GM18508 (cell line): ENCODE data around the gene SELENOM.

Experiments
- ATAC-seq: cut with Tn5 transposase; IDR thresholded peaks from one replicate; pipeline ENCODE4 v1.9.1; 2021; ENCODE audit warnings: moderate number of reproducible peaks; ENCODE audit not compliant: insufficient read depth, unreplicated experiment

Gene SELENOM

DNA sequence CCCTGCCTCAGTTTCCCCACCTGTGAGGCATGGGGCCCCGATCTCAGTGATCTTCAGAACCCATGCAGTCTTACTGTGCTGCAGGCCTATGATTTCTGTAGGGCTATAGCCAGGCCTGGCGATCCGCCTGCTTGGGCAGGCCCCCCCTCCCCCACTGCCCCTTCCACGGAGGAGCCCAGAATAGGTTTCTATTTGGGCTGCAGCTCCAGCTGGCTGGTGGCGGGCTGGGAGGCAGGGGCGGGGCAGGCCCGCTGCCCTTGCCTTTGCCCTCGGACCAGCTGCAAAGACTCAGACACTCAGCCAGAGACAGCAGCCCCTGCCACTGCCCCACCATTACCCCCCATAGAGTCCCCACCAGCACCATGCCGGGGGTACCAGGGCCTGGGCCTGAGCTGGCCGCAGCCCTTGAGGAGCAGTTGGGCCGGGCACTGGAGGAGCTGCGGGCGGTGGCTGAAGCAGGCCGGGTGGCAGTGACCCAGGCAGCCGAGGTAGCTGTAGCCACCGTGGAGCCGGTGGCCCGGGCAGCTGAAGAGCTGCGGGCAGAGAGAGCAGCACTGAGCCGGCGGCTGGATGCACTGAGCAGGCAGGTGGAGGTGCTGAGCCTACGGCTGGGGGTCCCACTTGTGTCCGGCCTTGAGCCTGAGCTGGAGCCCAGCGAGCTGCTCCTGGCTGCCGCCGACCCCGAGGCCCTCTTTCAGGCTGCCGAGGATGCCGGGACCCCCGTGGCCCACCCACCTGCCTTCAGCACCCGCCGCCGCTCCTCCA, 14.1 kb downstream of the SELENOM start:
- no peak for ATAC-seq

DNA sequence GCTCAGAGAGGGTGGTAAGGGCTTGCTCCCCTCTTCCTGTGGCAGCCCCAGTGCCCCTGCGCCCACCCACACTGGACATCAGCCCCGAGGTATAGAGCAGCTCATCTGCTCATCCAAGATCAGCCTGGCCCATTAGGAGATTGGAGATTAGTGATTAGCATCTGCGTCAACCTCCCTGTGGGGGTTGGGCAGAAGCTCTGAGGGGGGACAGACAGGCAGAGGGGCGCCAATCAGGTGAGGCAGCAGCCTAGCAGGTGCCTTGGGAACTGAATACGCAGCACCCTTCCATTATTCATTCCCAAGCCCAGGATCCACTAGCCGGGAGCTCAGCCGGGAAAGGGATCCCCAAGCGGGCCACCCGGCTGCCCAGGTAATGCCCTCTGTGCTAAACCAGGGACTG, 15.2 kb downstream of the SELENOM start:
- ATAC-seq = no peak

DNA sequence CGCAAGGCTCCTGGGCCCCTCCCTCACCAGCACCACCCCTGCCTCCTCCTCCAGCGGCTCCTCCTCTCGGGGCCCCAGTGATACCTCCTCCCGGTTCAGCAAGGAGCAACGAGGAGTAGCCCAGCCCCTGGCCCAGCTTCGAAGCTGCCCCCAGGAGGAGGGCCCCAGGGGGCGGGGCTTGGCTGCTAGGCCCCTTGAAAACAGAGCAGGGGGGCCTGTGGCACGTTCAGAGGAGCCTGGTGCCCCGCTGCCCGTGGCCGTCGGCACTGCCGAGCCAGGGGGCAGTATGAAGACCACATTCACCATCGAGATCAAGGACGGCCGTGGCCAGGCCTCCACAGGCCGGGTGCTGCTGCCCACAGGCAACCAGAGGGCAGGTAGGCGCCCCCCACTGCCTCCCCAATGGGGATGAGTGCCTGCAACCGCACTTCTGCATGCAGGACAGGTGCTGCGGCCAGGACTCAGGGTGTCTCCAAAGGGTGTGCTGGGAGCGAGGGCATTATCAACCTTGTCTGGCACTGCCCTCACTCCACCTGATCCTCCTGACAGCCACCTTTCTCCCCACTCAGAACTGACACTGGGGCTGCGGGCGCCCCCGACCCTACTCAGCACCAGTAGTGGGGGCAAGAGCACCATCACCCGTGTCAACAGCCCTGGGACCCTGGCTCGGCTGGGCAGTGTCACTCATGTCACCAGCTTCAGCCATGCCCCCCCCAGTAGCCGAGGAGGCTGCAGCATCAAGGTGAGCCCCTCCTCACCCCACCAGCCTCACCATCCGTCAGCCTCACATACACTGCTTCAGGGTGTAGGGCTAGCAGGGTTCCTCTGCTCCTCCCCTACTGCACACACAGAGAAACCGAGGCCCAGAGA, 16.0 kb downstream of the SELENOM start:
- no peak for ATAC-seq

DNA sequence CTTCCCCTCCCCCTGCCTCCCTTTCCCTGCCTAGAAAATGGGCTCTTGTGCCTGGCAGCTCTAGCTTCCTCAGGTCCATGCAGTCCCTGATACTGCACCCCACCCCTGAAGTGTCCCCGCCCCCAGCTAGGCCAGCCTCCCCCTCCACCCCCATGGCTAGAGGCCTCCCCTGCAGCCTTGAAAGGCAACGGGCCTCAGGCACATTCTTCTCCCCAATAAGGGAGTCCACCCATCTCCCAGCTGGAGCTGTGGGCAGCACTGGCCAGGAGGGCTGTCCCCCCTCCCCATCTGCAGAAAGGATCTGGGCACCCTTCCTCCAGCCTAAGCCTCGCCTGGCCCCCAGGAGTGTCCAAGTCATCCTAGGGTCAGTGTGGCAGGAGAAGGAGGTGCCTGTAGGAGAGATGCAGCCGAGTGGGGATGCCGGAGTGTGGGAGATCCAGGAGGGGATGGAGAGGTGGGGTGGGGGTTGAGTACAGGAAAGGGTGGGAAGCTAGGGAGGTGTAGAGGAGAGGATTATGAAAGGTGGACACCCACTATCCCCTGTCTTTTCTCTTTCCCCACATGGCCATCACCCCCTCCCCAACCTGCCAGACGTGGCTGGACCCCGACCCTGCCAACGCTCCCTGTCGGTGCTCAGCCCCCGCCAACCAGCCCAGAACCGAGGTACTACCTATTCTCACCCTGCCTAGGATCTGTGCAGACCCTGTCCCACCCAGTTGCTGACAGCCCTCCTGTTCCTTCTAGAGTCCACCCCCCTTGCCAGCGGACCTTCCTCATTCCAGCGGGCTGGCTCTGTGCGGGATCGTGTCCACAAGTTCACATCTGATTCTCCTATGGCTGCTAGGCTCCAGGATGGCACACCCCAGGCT, 16.9 kb downstream of the SELENOM start:
- no peak for ATAC-seq

DNA sequence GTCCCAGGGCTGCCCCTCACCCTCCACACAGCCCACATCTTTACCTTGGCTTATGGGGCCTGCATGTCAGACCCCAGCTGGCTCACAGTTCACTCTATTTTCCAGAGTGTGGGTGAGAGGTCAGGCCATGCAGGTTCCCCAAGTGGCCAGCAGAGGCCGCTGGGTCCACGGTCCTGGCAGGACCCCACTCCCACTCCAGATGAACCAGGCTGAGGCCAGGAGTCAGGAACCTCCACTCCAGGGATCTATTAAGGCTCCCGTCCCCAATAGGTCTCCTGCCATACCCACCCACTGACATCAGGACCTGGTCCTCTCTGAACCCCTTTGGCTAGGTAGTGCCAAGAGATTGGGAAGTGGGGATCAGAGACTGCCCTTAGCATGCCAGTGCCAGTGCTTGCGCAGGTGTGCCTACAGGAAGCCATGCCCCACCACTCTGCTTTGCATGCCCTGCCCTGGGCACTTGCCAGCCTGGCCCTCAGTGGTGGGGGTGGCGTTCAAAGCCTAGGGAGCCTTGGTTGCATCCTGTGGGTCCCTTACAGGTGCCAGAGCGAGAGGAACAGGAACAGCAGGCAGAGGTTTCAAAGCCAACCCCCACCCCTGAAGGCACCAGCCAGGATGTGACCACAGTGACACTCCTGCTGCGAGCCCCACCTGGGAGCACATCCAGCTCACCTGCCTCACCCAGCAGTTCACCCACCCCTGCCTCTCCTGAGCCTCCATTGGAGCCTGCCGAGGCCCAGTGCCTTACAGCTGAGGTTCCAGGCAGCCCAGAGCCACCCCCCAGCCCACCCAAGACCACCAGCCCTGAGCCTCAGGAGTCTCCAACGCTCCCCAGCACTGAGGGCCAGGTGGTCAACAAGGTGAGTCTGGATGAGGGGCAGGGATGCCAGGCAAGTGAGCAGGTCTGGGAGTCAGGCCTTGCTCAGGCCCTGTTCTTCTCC, 17.9 kb downstream of the SELENOM start:
- ATAC-seq = no peak

DNA sequence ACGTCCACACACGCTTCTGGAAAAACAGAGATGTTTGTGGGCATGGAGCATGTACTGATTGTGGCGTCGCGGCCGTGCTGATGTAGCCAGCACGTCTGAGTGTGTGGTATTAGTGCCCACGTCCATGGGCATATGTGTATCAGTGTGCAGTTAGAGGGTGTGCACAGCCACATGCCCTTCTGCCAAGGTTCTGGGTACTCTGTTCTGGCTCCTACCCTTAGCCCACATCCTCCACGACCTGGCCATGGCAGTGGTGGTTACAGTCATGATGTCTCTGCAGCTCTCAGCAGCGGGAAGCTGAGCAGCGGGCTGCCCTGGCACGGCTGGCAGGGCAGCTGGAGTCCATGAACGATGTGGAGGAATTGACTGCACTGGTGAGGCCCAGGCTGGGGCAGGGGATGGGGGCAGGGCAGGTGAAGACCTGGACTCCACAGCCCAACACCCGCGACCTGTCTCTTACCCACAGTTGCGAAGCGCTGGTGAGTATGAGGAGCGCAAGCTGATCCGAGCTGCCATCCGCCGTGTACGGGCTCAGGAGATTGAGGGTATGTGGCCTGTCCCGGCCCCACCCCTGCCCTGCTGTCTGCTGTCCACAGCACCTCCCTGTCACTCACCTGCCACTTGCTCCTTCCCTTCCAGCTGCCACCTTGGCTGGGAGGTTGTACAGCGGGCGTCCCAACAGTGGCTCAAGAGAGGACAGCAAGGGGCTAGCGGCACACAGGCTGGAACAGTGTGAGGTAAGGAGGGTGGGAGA, 19.0 kb downstream of the SELENOM start:
- ATAC-seq = no peak

DNA sequence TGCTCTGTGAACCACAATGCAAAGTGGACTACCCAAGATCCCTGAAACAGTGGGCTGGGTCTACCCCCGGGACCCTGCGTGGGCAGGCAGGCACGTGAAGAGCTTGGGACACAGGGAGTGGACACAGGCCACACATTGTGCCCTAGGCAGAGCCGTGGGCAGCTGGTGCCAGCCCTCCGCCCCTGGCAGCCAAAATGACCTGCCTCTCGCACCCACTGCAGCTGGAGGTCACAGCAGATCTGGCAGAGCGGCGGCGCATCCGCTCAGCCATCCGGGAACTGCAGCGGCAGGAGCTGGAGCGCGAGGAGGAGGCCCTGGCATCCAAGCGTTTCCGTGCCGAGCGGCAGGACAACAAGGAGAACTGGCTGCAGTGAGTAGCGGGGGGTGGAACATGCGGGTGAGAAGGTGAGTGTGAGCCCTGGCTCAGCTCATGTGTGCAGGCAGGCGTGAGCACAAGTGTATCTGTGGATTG, 19.6 kb downstream of the SELENOM start:
- ATAC-seq = no peak

DNA sequence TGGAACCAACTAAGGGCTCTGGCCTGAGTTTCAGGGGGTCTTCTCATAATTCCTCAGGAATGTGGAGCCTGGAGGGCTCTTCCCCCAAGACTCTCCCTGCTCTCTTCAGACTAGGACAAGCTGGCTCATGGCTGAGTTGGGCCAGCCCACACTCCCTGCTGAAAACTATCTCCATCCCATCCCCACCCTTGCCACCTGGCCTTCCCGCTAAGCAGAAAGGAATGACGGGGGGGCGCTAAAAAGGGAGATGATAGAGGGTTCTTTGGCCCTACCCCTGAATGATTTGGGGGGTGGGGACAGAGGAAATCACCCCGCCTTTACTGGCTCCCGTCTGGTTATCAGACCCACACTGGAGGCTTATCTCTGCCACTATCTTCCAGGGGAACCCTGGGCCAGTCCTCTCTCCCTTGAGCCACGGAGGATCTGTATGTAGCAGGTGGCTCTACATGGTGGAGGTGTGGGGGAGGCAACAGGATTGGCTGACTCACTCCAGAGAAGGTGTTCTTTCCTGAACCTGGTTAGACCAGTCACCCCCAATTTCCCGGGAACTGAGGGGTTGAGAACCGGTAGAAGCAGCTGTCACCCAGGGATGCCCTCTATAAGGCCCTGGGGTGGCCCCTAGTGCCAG, 20.6 kb downstream of the SELENOM start:
- no peak for ATAC-seq

DNA sequence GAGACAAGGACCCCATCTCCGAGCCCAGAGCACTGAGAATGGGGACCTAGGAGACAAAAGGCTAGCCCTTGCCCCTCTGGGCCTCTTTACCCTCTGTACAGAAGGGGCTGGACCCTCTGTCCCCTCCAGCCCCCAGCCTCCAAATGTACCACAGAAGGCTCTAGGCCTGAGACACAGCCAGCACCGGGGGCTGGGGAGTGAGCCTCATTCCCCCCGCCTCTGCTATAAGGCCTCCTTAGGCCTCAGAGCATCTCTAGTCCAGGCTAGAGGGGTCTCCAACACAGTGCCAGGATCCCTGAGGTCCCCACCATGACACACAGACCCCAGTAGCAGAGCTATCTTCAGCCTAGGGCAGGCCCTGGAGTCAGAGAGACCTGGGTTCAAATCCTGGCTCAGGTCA, 21.4 kb downstream of the SELENOM start:
- ATAC-seq = no peak

DNA sequence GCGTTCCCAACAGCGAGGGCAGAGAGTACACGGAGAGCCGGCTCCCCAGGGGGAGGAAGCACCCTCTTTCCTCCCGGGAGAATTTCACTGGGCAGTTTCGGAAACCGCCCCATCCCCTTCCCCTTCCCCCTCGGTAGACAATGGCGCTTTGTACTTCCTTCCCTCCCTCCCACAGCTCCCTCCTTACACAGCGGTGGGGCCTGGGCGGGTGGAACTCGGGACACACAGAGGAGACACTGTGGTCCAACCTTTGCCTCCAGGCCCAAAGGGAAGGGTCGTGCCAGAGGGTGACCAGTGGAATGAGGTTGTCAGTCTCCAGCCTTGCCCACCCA, 21.9 kb downstream of the SELENOM start:
- ATAC-seq = no peak

DNA sequence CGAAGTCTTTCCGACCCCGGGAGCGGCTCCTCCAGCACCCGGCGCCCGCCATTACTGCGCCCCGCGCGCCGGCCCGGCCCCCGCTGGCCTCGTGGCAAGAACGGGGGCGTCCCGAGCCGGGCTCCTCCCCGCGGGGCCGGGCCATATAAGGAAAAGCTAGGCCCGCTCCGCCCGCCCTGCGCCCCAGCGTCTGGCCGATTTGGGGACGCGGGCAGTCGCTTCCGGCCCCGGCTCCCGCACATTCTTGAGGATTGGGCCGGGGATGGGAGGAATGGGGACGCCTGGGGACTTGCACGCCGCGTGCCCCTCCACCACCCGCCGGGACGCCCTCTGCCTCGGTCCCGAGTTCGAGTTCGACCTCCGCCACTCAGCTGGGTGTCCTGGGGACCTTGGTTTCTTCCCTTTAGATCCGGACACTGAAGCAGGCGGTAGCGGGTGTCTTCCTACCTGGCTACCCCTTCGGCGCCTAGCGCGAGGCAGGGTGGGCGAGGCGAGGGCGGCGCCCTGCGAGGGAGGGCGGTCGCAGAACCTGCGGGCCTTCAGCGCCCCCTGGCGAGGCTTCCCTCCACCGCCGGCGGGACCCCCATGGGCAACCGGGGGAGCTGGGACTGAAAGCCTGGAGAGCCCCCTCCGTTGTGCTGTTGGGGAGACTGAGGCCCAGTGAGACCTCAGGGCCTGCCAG, 22.4 kb downstream of the SELENOM start:
- no peak for ATAC-seq

DNA sequence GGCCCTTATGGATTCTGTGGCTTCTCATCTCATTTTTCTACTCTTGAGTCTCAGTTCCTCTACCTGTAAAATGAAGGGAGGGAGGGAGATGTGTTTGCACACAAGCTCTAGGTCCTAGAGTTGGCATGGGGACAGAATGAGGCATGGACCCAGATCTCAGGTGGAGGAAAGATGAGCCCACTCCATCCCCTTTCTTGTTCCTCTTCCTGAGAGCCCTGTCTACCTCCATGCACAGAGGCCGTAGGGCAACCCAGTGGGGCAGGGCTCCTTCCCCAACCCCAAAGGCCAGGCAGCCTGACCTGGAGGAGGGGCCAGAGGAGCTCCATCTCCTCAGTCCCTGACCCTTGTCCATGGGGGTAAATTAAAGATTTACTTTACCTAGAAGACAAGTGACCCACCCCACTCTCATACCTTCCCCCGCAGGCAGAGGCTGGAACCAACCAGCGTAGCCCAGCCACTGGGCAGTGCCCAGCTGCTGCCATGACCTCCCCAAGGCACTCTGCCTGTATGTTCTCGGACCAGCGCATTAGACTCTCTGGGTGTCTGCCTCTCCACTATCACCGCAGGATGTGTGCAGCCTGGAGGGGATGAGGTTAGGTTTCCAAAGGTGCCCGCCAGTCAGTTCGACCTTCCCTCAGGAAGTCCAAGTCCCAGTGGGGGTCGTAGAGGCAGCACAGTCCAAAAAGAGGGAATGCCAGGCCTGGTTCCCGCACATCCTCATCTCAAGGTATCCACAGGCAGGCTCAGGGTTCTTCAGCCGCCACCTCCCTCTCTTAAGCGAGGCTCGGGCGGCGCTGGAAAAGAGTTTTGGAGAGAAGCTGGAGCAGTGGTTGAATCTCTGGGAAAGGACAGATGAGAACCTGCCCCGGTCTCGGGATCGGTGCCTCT, 23.2 kb downstream of the SELENOM start:
- ATAC-seq = no peak

DNA sequence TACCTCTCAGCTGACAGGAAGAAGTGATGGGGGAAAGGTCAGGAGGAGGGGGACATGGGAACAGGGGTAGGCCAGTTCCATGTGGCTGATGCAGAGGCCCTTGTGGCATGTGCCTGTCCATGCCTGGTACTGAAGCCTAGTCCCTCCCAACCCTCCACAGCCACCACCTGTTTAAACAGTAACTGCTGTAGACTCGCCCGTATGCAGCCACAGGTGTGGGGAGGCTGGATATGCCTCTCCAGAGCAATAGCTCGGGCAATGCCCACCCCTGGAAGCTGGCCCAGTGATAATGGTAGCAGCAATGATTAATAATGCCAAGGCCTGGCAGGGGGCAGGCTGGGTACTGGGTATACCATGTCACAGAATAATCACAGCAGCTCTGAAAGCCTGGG, 24.0 kb downstream of the SELENOM start:
- no peak for ATAC-seq

DNA sequence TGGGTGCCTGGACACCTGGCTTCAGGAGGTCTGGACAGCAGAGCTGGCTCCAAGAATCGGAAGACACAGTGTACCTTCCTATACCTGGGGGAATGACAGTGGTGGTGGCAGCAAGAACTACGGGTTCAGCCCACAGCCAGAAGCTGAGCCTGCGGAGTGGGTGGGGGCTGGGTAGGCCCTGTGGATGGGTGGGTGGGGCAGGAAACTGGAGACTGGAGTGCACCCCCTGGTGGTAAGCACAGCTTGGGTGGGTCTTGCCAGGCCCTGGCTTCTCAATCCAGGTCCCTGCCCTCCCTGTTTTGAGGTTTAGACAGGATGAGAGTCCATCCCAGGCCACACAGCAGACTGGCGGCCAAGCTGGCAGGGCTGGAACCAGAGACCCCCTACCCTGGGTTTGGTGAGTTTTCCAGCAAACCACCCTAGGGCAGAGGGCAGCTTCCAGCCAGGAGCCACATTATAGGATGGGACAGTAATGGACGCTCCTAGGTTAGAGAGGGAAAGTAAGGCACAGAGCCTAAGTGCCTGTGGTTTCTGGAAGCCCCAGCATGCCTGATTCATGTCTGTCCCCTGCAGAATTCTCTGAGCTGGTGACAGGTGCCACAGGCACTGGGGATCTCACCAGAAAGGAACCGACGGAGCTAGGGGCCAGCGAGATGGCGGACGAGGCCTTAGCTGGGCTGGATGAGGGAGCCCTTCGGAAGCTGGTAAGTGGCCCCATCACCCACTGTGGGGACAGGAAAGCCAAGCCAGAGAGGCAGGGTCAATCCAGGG, 24.6 kb downstream of the SELENOM start:
- no peak for ATAC-seq

DNA sequence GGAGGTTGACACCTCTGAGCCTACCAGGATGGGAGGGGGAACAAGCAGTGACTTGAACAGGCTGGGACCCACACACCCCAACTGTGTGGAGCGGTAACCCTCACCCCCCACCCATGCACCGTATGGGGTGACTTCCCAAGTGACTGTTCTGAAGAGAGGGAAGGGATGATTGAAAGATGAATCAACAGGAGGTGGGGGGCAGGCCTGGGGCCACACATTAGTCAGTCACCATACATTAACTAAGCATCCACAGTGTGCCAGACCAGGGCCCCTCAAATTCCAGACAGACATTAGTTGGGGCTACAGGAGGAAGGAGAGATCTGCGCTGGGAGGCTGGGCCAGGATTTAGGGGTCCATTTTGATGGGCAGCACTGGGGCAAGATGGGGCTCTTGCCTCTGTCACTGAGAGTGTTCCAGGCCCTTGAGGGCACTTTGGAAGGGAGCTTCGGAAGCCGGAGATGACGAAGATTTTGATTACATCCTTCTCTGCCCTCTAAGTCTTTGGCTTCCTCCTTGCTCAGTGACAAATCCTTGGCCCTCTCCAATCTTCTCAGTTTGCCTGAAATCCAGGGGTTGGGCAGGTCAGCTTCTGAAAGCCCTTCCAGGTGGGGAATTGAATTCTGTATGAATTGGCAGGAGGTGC, 25.3 kb downstream of the SELENOM start:
- ATAC-seq = no peak
